Ovary (tissue), 3 donors: ENCODE measurements around the gene MED26.

Experiments
- CTCF ChIP-seq, 3 donors: fragments of 450-650 bp in 2 of 3; fragments of 200-600 bp in 1 of 3; IDR thresholded peaks; one replicate each; pipeline versions ENCODE4 v1.5.1 to v1.8.0; 2016 to 2022; ENCODE audit warnings: antibody characterized with exemption in 3 of 3, mild to moderate bottlenecking in 1 of 3
- POLR2A ChIP-seq: fragments of 450-650 bp; IDR thresholded peaks from one replicate; pipeline ENCODE4 v1.6.1; 2017; ENCODE audit warnings: antibody characterized with exemption, mild to moderate bottlenecking, moderate library complexity
- donor health status: DM: no; HTN: no; CAD: no.

- TF ChIP-seq CTCF (IDR thresholded peaks at IDR 0.05) (no peak), POLR2A (no peak)
Observed at GRCh38 chr19:16548956-16549355, 79.0 kb downstream of the MED26 start.
